GM15510 (cell line): Measurements from ENCODE around the gene FN1.

Experiments
- POLR2A ChIP-seq: IDR thresholded peaks from 3 replicates; pipeline ENCODE4 v1.6.1; 2011; ENCODE audit warnings: borderline replicate concordance; ENCODE audit not compliant: insufficient read length; ENCODE audit errors: extremely low read depth

FN1 gene

DNA sequence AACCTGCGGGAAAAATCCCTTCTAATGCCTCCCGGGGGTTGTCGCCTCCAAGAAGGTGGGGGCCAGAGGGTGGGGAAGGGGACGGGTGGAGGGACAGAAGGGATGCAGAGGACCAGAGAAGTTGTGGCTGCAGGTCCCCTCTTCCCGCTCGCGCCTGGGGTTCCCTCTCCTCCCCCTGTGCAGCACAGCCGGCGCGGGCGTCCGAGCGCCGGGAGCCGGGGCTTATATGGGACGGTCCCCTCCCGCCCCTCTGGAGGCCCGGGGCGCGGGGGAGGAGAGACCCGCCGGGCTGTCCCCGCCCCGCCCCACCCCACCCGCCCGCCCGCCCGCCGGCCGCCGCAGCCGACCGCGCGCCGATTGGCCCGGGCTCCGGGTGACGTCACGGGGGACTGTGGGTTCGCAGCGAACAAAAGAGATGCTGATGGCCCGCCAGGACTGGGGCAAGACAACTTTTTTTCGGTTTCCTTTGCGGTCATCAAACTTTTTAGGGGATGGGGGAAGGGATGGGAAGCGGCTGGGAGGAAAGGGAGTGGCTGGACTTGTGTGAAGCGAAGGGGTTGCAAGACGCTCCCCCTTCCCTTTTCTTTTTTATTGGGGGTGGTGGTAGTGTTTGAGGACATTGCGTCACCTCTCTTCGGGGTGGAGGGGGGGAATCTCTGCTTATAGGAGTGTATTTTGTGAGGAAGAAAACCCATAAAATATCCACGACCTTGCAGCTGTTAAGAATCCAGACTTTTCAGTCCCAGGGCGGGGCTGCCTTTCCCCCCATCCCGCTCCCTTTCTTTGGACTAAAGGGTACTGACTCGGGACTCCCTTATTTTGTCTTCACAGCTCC is at the start of gene FN1:
Gene FN1, minus strand, starts transcription at position 199 of the 835 bp plus-strand sequence. CDS start 266 bp downstream, outside the sequence.
- TF ChIP-seq POLR2A: no peak

- TF ChIP-seq POLR2A: no peak
These were observed 49.2 kb upstream of the FN1 start for GRCh38 chr2:215485032-215485431.

DNA sequence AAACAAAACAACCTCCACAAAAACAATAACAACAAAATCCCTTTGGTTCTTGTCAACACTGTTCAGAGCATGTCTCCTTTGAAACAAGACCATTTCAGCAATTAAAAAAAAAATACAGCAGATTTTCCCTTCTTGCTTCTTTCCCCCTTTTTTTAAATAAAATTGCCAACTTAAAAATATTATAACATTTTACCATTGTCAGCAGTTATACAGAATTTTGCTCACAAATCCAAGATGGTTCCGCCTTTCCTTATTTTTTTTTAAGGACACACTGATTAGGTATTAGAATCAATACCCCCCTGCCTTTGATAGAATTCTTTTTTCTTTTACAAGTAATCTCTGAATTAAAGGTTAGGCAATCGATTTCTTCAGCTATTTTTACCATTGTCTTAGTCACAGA is 48.7 kb upstream of the FN1 start:
- TF ChIP-seq POLR2A: no peak

- no peak for TF ChIP-seq POLR2A
These were observed 47.6 kb upstream of the FN1 start for GRCh38 chr2:215483431-215483830.

DNA sequence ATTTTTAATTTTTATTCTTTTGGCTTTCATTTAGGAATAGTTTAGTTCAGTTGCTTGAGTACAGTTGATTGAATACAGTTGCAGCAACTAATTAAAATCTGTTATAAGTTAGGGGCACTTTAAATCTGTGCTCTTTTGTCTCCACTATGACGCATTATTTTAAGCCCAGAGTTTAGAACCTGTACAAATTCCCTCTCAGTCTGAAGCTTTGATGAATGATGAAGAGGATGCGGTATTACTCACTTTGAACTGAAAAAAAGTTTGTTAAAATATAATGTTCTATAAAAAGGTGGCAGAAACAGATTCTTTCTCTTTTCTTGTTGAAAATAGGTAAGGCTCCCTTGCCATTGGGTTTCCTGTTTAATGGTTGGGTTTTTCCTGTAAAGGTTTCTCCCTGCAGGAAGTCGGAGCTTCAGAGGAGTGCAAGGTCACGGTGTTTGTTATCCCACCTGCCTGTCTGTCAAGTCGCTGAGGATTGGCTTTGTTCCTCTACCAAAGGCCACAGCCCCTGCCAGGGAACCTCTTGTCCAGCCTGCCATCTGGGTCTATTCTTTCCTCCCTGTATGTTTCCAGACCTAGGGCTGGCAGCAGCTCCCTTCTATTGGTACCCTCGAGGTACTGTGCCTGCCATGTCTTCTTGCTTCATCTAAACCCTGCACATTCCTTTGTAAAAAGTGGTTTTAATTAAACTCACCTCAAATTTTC is 43.8 kb upstream of the FN1 start:
- no peak for TF ChIP-seq POLR2A

- no peak for TF ChIP-seq POLR2A
These were observed 43.3 kb upstream of the FN1 start for GRCh38 chr2:215479121-215479520.

GRCh38 chr2:215476424-215476823 is 40.6 kb upstream of the FN1 start:
- no peak for TF ChIP-seq POLR2A

- TF ChIP-seq POLR2A: no peak
These were observed 30.4 kb upstream of the FN1 start for GRCh38 chr2:215466097-215466909.

DNA sequence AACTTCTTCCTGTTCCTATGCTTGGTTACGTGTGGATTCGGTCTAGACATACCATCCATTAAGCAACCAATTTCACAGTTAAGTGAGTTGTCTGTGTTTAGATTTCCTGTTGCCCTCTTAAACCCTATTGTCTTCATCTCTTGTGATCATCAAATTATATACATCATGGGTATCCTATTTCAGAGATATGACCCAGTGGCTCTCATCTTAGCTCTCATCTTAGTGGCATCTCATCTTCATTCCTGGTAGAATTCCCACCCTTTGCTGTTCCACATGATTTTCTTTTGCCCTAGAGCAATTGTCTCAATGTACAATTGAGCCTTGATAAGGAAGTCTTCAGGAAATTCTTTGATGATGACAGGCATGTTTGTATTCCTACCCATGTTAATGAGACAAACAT is 29.4 kb upstream of the FN1 start:
- no peak for TF ChIP-seq POLR2A

DNA sequence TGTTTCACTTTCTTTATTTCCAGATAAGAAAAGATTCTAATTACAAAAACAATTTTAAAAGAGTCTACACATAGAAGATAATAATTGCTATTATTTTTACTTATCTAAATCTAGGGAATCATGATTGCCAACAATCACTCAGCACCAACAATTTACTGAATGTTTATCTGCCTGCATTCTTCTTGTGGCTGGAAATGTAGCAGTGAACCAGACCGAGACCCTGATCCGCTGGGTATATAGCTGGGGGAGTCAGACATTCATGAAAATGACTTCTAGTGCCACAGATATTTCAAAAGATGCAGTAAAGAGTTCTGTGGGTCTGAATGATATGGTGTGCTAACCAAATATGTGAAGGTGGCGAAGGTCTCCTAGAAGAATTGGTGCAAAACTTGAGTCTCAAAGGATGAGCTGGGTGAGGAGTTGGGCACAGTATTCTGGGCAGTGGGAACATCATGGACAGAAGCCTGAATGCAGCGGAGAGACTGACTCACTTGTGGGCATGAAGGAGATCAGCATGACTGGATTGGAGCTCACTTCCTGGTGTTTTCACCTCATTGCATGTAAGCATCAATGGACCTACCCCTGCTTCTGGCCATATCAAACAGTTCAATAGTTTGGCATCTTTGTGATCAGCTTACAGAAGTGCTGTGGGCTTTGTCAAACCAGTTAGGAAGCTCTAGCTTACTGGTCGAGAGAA is 26.1 kb upstream of the FN1 start:
- no peak for TF ChIP-seq POLR2A

DNA sequence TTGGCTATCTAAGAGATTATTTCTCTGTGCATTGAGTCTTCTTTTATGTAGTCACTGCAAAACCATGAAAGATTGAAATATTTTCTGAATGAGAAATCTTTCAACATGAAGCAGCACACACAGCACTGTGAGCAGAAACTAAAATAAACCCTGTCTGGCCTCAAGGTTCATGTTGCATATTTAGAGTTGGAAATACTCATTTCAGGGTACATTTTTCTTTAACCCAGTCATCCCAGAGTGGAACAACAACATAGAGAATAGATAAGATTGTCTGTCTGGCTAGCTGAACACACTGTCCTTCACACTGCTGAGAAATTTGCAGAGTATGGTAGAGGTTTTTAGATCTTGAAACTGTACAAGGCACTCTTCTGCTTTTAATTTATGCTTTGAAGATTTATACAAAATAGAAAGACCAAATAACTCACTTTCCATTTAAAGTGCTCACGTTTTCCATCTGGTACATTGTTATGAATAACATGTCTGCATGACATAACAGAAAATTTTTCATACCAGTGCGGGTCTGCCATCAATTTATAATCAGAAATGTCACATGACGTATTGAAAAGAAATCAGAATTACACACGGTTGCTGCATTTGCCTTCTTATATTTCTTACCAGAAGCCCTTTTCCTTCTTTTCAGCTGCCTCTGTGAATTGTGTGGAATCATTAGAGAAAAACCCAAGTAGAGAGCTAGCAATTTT is 25.0 kb upstream of the FN1 start:
- no peak for TF ChIP-seq POLR2A

- TF ChIP-seq POLR2A: no peak
These were observed 20.1 kb upstream of the FN1 start for GRCh38 chr2:215455958-215456357.

DNA sequence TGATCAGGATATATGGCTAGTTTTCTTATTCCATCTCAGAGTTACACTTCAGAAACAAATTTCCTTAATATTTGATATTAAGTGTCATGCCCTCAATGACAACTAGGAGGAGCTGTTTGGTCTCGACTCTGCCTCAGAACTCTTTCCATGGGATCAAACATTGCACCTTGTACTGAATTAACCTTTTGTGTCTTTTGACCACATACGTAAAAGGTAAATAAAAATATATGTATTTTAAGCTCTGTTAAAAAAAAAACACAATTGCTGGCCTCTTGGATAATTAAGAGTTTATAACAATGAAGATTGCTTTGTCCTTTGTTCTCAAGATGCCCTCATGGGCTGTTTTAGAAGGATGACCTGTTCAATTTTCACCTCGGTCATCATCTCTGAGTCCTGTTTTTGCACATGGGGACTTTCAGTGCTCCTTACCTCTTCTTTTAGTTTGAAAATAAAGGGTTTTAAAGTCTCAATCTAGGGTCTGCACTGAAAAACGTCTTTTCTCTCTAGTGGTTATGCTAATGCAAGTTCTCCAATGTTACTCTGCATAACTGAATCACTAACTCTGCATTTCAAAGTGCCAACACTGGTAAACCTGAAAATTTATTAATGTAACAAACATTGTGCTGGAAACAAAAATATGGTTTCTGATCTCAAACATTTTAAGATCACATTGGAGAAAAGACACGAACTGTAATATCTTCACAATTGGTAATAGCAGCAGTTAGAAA is 18.8 kb upstream of the FN1 start:
- TF ChIP-seq POLR2A: no peak

DNA sequence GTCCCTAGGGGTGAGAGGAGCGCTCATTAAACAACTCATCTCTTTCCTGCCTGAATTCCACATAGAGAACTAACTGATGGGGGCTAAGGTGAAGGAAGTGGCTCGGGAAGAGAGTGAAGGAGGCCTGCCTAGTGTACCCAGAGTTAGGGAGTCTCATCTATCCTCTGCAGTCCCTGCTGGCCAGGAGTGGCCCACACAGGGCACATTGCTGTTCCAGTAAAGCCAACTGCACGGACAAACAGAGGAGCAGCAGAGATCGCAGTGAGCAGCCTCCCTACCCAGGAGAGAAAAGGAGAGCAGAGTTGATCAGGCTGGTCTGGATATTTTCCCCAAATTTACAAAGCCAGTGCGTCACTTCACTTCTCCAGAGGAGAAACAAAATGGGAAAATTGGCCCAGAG is 16.9 kb upstream of the FN1 start:
- no peak for TF ChIP-seq POLR2A
